ENCODE measurements around the gene COA1. TPM values are rescaled to one million over a fixed set of nuclear protein-coding genes. Genes with fewer than 3 reads are reported as not detected.
A peak's percentile ranks its signal among the peaks of the same experiment; 100 is the strongest.

COA1 gene
- total and polyA plus RNA-seq, 2 donors (not counting 3 experiments of a cell fraction or from before 2014, with no cell fraction given): 38.1 to 55.1 TPM

DNA sequence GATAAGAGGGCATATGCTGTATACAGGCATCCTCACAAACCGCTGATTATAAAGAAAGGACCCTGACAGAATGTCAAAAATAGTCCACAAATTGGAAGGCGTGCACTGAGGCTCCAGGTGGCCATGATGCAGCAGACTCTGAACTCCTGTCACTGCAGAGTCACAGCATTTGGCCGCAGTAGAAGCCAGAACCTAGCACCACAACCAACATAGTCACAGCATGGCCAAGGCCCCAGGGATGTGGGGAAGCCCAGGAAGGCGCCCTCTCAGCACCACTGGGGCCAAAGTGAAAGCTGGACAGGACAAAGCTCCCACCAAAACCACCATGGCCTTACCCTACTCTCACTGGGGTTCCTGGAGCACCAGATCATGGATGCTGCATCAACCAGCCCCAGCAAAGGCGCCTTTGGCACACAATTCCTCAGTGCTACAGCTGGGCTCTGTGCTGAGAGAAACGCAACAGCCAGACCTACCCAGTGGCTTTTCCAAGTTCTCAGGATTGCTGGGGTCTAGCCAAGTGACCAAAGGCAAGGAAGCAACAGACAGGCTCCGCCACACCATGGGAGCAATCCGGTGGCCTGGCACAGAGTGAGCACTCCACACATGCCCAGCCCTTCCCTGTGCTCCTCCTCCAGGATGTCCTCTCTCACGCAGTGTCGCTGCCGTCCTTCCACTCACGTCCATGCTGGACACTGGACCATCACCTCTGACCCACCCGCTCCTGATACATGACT lies 86.3 kb downstream of the COA1 start:
- DNase-seq (ENCODE audit: low read depth, low spot score) (no peak), FAIRE-seq (no peak)
- peaks cover 43% of the 10 kb centered on the region for H3K79me2 ChIP-seq (ENCODE audit: control insufficient read depth, insufficient read depth, low read length)
- no peak overlapping the region for H3K9ac ChIP-seq (replicated peaks; ENCODE audit: extremely low read depth, insufficient read depth, low read length)
- ChIA-PET CTCF (no interaction called here), POLR2A (no interaction called here)
- peaks cover 61% of the 10 kb centered on the region for H3K4me1 ChIP-seq (ENCODE audit: control insufficient read depth, extremely low read depth, insufficient read depth, low read length)
- H3K36me3 ChIP-seq (ENCODE audit: control insufficient read depth in 2 of 2, extremely low read depth in 1 of 2, insufficient read depth in 2 of 2, low read length in 2 of 2): peaks cover 0 to 2% of the 10 kb centered on the region in 2 experiments
- intact Hi-C loops (cut with micrococcal nuclease) (no loop called here), dilution Hi-C loops (cut with MboI; ENCODE audit: extremely low pct_ligation_motif_present, low sequenced_read_pairs) (no loop called here)
- H3K9me1 ChIP-seq (replicated peaks; ENCODE audit: control insufficient read depth, extremely low read depth, insufficient read depth, low read length): no peaks in the 10 kb centered on the region
- no peak overlapping the region for H3K4me2 ChIP-seq (ENCODE audit: insufficient read depth, low read length)
- no peaks in the 10 kb centered on the region for H3K9me3 ChIP-seq (replicated peaks; ENCODE audit: control insufficient read depth, insufficient read depth, low read length)
- H4K20me1 ChIP-seq (replicated peaks; ENCODE audit: control insufficient read depth, extremely low read depth, insufficient read depth, low read length): no peaks in the 10 kb centered on the region
- no TSS peak for BruUV-seq (replicated peaks)
- H3K27ac ChIP-seq (ENCODE audit: insufficient read depth, low read depth, low read length): no peak overlapping the region
- no peak overlapping the region for H3K4me3 ChIP-seq (replicated peaks in 1 of 3; ENCODE audit: insufficient read depth in 1 of 3, low read depth in 1 of 3, low read length in 3 of 3)
- no peaks in the 10 kb centered on the region for H3K27me3 ChIP-seq (ENCODE audit: control insufficient read depth in 2 of 2, insufficient read depth in 2 of 2, low read length in 2 of 2)
- TF ChIP-seq POLR2AphosphoS5 (IDR thresholded peaks at IDR 0.05; ENCODE audit: insufficient read depth, low read depth, low read length) (peak; percentile 31), JUN (IDR thresholded peaks at IDR 0.05; ENCODE audit: borderline replicate concordance, insufficient read depth, insufficient read length, low read depth) (no peak), POLR2A (IDR thresholded peaks at IDR 0.05; ENCODE audit: low read depth, low read length) (peak; percentile 29)
- no peak overlapping the region for H2AFZ ChIP-seq (ENCODE audit: low read depth, low read length)

DNA sequence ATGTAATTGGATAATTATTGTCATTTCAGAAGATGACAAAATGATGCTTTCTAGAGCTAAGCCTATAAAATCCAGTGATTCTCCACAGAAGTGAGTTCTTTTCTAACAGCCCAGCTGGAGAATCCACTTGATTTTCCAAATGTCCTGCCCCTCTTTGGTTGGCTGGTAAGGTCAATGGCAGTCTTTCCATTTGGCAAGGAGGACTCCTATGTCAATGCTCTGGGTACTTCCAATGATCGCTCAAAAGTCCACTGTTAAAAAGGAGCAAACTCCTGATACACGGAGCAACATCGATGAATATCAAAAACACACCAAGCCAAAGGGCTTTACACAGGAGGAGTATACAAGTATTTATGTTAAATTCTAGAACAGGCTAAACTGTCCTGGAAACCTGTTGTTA lies 88.6 kb downstream of the COA1 start:
- H2AFZ ChIP-seq (ENCODE audit: low read depth, low read length): no peak overlapping the region
- DNase-seq (ENCODE audit: low read depth, low spot score) (no peak), FAIRE-seq (no peak)
- H3K9me3 ChIP-seq (replicated peaks; ENCODE audit: control insufficient read depth, insufficient read depth, low read length): no peaks in the 10 kb centered on the region
- TF ChIP-seq MYC (IDR thresholded peaks at IDR 0.05; ENCODE audit: low read depth, low read length) (no peak), FOS (IDR thresholded peaks at IDR 0.05; ENCODE audit: borderline replicate concordance, insufficient read depth, low read length) (no peak), JUN (IDR thresholded peaks at IDR 0.05; ENCODE audit: borderline replicate concordance, insufficient read depth, insufficient read length, low read depth) (no peak), POLR2AphosphoS5 (IDR thresholded peaks at IDR 0.05; ENCODE audit: insufficient read depth, low read depth, low read length) (no peak), GATA2 (IDR thresholded peaks at IDR 0.05; ENCODE audit: insufficient read depth, insufficient read length, low read depth, low read length) (no peak), EZH2 (IDR thresholded peaks at IDR 0.05; ENCODE audit: borderline replicate concordance, low read depth, low read length, severe bottlenecking) (no peak), POLR2A (IDR thresholded peaks at IDR 0.05; ENCODE audit: low read depth, low read length) (no peak)
- TF ChIP-seq, protein P1, sequence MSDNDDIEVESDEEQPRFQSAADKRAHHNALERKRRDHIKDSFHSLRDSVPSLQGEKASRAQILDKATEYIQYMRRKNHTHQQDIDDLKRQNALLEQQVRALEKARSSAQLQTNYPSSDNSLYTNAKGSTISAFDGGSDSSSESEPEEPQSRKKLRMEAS (IDR thresholded peaks at IDR 0.05; ENCODE audit: insufficient read depth, insufficient read length): no peak
- TF ChIP-seq, protein P2, sequence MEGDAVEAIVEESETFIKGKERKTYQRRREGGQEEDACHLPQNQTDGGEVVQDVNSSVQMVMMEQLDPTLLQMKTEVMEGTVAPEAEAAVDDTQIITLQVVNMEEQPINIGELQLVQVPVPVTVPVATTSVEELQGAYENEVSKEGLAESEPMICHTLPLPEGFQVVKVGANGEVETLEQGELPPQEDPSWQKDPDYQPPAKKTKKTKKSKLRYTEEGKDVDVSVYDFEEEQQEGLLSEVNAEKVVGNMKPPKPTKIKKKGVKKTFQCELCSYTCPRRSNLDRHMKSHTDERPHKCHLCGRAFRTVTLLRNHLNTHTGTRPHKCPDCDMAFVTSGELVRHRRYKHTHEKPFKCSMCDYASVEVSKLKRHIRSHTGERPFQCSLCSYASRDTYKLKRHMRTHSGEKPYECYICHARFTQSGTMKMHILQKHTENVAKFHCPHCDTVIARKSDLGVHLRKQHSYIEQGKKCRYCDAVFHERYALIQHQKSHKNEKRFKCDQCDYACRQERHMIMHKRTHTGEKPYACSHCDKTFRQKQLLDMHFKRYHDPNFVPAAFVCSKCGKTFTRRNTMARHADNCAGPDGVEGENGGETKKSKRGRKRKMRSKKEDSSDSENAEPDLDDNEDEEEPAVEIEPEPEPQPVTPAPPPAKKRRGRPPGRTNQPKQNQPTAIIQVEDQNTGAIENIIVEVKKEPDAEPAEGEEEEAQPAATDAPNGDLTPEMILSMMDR (IDR thresholded peaks at IDR 0.05; ENCODE audit: extremely low read depth in 1 of 2, insufficient read depth in 1 of 2, low read depth in 1 of 2, low read length in 2 of 2): no peak
- H4K20me1 ChIP-seq (replicated peaks; ENCODE audit: control insufficient read depth, extremely low read depth, insufficient read depth, low read length): no peaks in the 10 kb centered on the region
- ChIA-PET POLR2A (interaction anchor here (0.6 to 2.1 kb wide), 3 partner anchors 56 to 59 kb away, joined by 3 to 18 read pairs (median 6); partner anchors contain the start of gene STK17A), CTCF (interaction anchor here (0.9 to 5.1 kb wide), 11 partner anchors 9 to 80 kb away, joined by 4 to 82 read pairs (median 8); partner anchors contain the start of gene STK17A)
- H3K4me1 ChIP-seq (ENCODE audit: control insufficient read depth, extremely low read depth, insufficient read depth, low read length): peaks cover 54% of the 10 kb centered on the region
- peak overlapping the region; percentile 97 for H3K27ac ChIP-seq (ENCODE audit: insufficient read depth, low read depth, low read length)
- no peak overlapping the region for H3K4me3 ChIP-seq (replicated peaks in 1 of 3; ENCODE audit: insufficient read depth in 1 of 3, low read depth in 1 of 3, low read length in 3 of 3)
- BruUV-seq (replicated peaks): no TSS peak
- H3K4me2 ChIP-seq (ENCODE audit: insufficient read depth, low read length): peak overlapping the region; percentile 62
- H3K27me3 ChIP-seq (ENCODE audit: control insufficient read depth in 2 of 2, insufficient read depth in 2 of 2, low read length in 2 of 2): no peaks in the 10 kb centered on the region
- dilution Hi-C loops (cut with MboI; ENCODE audit: extremely low pct_ligation_motif_present, low sequenced_read_pairs): no loop called here
- H3K36me3 ChIP-seq (ENCODE audit: control insufficient read depth in 2 of 2, extremely low read depth in 1 of 2, insufficient read depth in 2 of 2, low read length in 2 of 2): peaks cover 2 to 7% of the 10 kb centered on the region in 2 experiments
- no peaks in the 10 kb centered on the region for H3K9me1 ChIP-seq (replicated peaks; ENCODE audit: control insufficient read depth, extremely low read depth, insufficient read depth, low read length)
- H3K9ac ChIP-seq (replicated peaks; ENCODE audit: extremely low read depth, insufficient read depth, low read length): peak overlapping the region; percentile 88
- H3K79me2 ChIP-seq (ENCODE audit: control insufficient read depth, insufficient read depth, low read length): peaks cover 42% of the 10 kb centered on the region
- intact Hi-C loops (cut with micrococcal nuclease): loop anchor here (1.0 kb wide), 5 partner anchors 8 to 60 kb away; no protein-coding TSS in a partner anchor
